Nephron progenitor cell (in vitro differentiated cells): ENCODE measurements around the gene TMOD1.
A peak's percentile ranks its signal among the peaks of the same experiment; 100 is the strongest.

ENCODE experiments used
- DNase-seq: peaks from one replicate; pipeline ENCODE4 v3.0.0; 2021
- H3K27ac Mint-ChIP-seq: 2 replicates; pipeline ENCODE4 v1.8.0; 2021; ENCODE audit warnings: mild to moderate bottlenecking, moderate library complexity, mixed read lengths
- H3K27me3 Mint-ChIP-seq: 2 replicates; pipeline ENCODE4 v1.8.0; 2021; ENCODE audit warnings: mild to moderate bottlenecking, low read depth, mixed read lengths; ENCODE audit not compliant: poor library complexity
- H3K36me3 Mint-ChIP-seq: 2 replicates; pipeline ENCODE4 v1.8.0; 2021; ENCODE audit warnings: low read depth, mixed read lengths
- H3K4me1 Mint-ChIP-seq: 2 replicates; pipeline ENCODE4 v1.8.0; 2021; ENCODE audit warnings: mixed read lengths
- H3K4me3 Mint-ChIP-seq: 2 replicates; pipeline ENCODE4 v1.8.0; 2021; ENCODE audit warnings: mild to moderate bottlenecking, moderate library complexity, mixed read lengths
- H3K9me3 Mint-ChIP-seq: 2 replicates; pipeline ENCODE4 v1.8.0; 2021; ENCODE audit warnings: mild to moderate bottlenecking, moderate library complexity, mixed read lengths
- CTCF ChIP-seq: fragments of 200-600 bp; sonication (generic); IDR thresholded peaks from 2 replicates; pipeline ENCODE4 v1.5.0; 2021; ENCODE audit warnings: antibody characterized with exemption

Gene TMOD1

GRCh38 chr9:97632985-97633858, 131.8 kb downstream of the TMOD1 start, which contains the start of the genes NCBP1 and TSTD2:
NCBP1 (plus strand) TSS chr9:97633821; CDS start chr9:97633882, 61 bp downstream.
TSTD2 (minus strand) TSS chr9:97633368; CDS start chr9:97627562, 5,806 bp downstream.
- Mint-ChIP-seq H3K27me3 (no peaks in the 10 kb centered on the region), H3K4me1 (peaks cover 61% of the 10 kb centered on the region), H3K27ac (peak within 1 kb of the TSS; percentile 100), H3K36me3 (no peaks in the 10 kb centered on the region), H3K9me3 (no peaks in the 10 kb centered on the region), H3K4me3 (peak within 1 kb of the TSS; percentile 92)
- DNase-seq, result peak; percentile 93
- no peak for TF ChIP-seq CTCF

- no peak for TF ChIP-seq CTCF
Measured at GRCh38 chr9:97633859-97634490, 132.5 kb downstream of the TMOD1 start.

GRCh38 chr9:97635026-97635425, 133.6 kb downstream of the TMOD1 start:
- peaks cover 50% of the 10 kb centered on the region for H3K4me1 Mint-ChIP-seq
- no peaks in the 10 kb centered on the region for H3K36me3 Mint-ChIP-seq
- H3K27me3 Mint-ChIP-seq, result no peaks in the 10 kb centered on the region
- H3K27ac Mint-ChIP-seq, result peak overlapping the region; percentile 73
- no peak for TF ChIP-seq CTCF
- H3K4me3 Mint-ChIP-seq, result peak overlapping the region; percentile 92
- no peak for DNase-seq
- no peaks in the 10 kb centered on the region for H3K9me3 Mint-ChIP-seq

More at GRCh38 chr9:97633859-97634490, 132.5 kb downstream of the TMOD1 start:
- Mint-ChIP-seq H3K27ac (peak overlapping the region; percentile 100), H3K4me3 (peak overlapping the region; percentile 92), H3K4me1 (peaks cover 58% of the 10 kb centered on the region), H3K36me3 (no peaks in the 10 kb centered on the region), H3K27me3 (no peaks in the 10 kb centered on the region), H3K9me3 (no peaks in the 10 kb centered on the region)
- DNase-seq, result no peak

- Mint-ChIP-seq H3K27ac (peak overlapping the region; percentile 2), H3K4me3 (peak overlapping the region; percentile 25), H3K36me3 (no peaks in the 10 kb centered on the region), H3K27me3 (no peaks in the 10 kb centered on the region), H3K9me3 (no peaks in the 10 kb centered on the region), H3K4me1 (peaks cover 35% of the 10 kb centered on the region)
- no peak for TF ChIP-seq CTCF
- DNase-seq, result no peak
Measured at GRCh38 chr9:97636903-97637302, 135.4 kb downstream of the TMOD1 start.

- TF ChIP-seq CTCF, result no peak
- peaks cover 5% of the 10 kb centered on the region for H3K36me3 Mint-ChIP-seq
- H3K27me3 Mint-ChIP-seq, result no peaks in the 10 kb centered on the region
- H3K4me1 Mint-ChIP-seq, result peaks cover 34% of the 10 kb centered on the region
- H3K4me3 Mint-ChIP-seq, result no peak overlapping the region
- no peak for DNase-seq
- no peaks in the 10 kb centered on the region for H3K9me3 Mint-ChIP-seq
- H3K27ac Mint-ChIP-seq, result no peak overlapping the region
Measured at GRCh38 chr9:97638666-97639065, 137.2 kb downstream of the TMOD1 start.
